AG09309 (cell line): ENCODE results near the gene ZC3H18.

ENCODE experiments used
- DNase-seq: peaks from one replicate; pipeline ENCODE4 v3.0.0-alpha.2; 2010; ENCODE audit warnings: low read depth
- H3K4me3 ChIP-seq: 2 replicates; pipeline ENCODE4 v1.5.1; 2011; ENCODE audit warnings: mild to moderate bottlenecking, low read depth, low read length, moderate library complexity; ENCODE audit not compliant: control insufficient read depth
- CTCF ChIP-seq: IDR thresholded peaks from 2 replicates; pipeline ENCODE4 v1.5.1; 2011; ENCODE audit warnings: mild to moderate bottlenecking, low read depth, low read length, inconsistent platforms; ENCODE audit not compliant: insufficient read depth, control insufficient read depth; ENCODE audit errors: missing control alignments

Gene ZC3H18

DNA sequence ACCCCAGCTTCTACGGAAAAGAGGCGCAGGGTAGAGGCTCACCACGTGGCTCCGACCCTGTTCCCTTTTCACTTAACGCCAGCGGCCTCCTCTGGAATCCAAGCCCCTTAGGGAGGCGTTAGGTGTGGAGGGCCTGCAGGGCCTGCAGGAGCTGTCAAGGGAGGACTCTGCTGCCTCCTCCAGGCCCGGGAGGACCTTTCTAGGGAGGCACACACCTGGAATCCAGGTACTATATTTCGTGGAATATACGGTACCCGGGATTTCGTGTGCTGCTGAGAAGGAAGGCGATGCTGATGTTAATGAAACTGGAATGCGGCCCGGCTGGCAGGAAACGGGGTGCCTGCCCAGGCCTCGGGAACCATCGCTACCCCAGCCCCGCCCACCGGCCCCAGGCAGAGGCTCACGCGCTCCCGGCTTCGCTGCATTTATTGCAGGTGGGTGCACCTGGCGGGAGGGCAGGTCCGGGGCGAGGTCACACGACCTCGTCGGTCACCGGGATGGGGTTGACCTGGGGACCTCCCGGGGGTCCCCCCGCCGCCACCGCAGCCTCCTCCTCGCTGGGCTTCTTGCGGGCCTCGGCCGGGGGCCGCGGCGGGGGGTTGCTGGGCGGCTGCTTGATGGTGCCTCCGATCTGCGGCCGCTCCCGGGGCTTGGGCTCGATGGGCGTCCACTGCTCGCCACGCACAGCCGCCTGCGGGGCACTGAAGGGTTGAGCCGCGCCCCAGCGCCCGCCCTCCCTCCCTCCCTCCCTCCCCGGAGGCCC, 72.9 kb downstream of the ZC3H18 start:
- no peak for TF ChIP-seq CTCF

GRCh38 chr16:88643644-88643932, 73.4 kb downstream of the ZC3H18 start:
- DNase-seq = no peak
- TF ChIP-seq CTCF = no peak
- H3K4me3 ChIP-seq = no peak overlapping the region

More for the DNA sequence above, 72.9 kb downstream of the ZC3H18 start:
- no peak for DNase-seq
- H3K4me3 ChIP-seq = no peak overlapping the region

GRCh38 chr16:88645455-88645854, 75.3 kb downstream of the ZC3H18 start:
- TF ChIP-seq CTCF = no peak
- DNase-seq = no peak

DNA sequence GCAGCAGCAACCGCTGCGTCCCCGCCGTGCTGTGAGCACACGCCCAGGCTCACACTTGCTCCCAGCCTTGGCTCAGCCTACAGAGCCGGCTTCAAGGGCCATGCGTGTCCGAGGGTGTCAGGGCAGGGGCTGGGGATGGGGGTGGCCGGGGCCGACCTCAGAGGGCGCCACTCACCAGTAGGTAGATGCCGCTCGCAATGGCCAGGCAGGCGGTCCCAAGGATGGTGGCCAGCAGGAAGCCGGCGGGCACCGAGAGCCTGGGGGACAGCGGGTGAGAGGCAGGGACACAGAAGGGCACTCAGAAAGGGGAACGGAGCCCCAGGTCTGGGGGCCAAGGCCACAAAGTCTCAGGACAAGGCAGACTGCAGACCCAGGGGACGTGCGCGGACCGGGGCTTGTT, 75.7 kb downstream of the ZC3H18 start:
- H3K4me3 ChIP-seq = no peak overlapping the region
- TF ChIP-seq CTCF = no peak
- DNase-seq = no peak

More at GRCh38 chr16:88645455-88645854, 75.3 kb downstream of the ZC3H18 start:
- H3K4me3 ChIP-seq = no peak overlapping the region

DNA sequence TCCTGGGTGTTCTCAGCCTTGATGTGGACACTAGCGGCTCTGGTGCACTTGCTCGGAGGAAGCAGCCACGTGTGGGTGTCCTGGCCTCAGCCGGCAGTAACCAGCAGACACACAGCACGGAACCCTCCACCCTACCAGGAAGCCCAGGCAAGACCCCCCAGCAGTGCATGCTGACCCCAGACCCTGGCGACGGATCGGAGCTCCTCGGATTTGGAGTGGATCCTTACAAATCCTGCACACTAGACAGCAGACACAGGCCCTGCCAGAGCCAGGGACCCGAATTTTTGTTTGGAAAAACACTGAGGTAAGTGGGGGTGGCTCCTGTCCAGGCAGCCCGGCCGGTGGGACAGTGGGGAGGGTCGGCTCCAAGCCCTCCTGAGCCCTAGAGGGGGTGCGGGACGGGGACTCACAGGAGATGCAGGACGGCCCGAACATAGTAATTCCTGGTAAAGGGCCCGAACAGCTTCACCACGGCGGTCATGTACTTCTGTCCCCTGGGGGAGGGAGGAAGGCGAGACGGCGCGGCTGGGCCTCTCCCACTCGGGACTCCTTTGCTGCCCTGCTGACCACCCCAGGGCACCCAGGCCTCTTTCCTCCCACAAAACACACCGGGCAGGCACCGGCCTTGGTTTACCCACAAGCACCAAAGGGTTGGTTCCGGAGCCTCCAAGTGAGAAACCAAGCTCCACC, 76.3 kb downstream of the ZC3H18 start:
- DNase-seq = no peak
- no peak for TF ChIP-seq CTCF
- H3K4me3 ChIP-seq = no peak overlapping the region

- TF ChIP-seq CTCF = no peak
- no peak for DNase-seq
- H3K4me3 ChIP-seq = no peak overlapping the region
Observed at GRCh38 chr16:88647178-88648070, 77.2 kb downstream of the ZC3H18 start.
